Spleen (tissue), 11 donors: Measurements from ENCODE around the gene TSPO2. TPM values are rescaled to one million over a fixed set of nuclear protein-coding genes. Genes with fewer than 3 reads are reported as not detected.

Experiments
- DNase-seq: peaks from one replicate; pipeline ENCODE4 v3.0.0-alpha.2; 2020
- H3K27ac ChIP-seq, 8 donors: fragments of 200-600 bp; sonication (generic) in 7 of 8; 1 replicate in 4 of 8; 2 replicates in 4 of 8; pipeline versions ENCODE4 v1.5.0 to v1.8.0; 2016 to 2021; ENCODE audit warnings: inconsistent platforms in 4 of 8, mild to moderate bottlenecking in 4 of 8, moderate library complexity in 1 of 8
- H3K27me3 ChIP-seq, 7 donors: fragments of 200-600 bp; sonication (generic) in 6 of 7; replicated peaks in 1 of 7; 1 replicate in 4 of 7; 2 replicates in 3 of 7; pipeline versions ENCODE4 v1.5.0 to v1.8.0; 2016 to 2021; ENCODE audit warnings: inconsistent platforms in 3 of 7, mild to moderate bottlenecking in 1 of 7
- H3K36me3 ChIP-seq, 6 donors: fragments of 200-600 bp; sonication (generic) in 5 of 6; 1 replicate in 4 of 6; 2 replicates in 2 of 6; pipeline versions ENCODE4 v1.5.0 to v1.8.0; 2016 to 2021; ENCODE audit warnings: inconsistent platforms in 2 of 6
- H3K4me1 ChIP-seq, 6 donors: fragments of 200-600 bp; sonication (generic) in 5 of 6; 1 replicate in 3 of 6; 2 replicates in 3 of 6; pipeline versions ENCODE4 v1.5.0 to v1.8.0; 2016 to 2021; ENCODE audit warnings: inconsistent platforms in 3 of 6
- H3K4me3 ChIP-seq, 8 donors: fragments of 200-600 bp; sonication (generic) in 7 of 8; 1 replicate in 4 of 8; 2 replicates in 4 of 8; pipeline versions ENCODE4 v1.5.0 to v1.8.0; 2016 to 2021; ENCODE audit warnings: inconsistent platforms in 4 of 8, mild to moderate bottlenecking in 4 of 8, moderate library complexity in 2 of 8
- H3K9me3 ChIP-seq, 8 donors: fragments of 200-600 bp; sonication (generic) in 7 of 8; 1 replicate in 4 of 8; 2 replicates in 4 of 8; pipeline versions ENCODE4 v1.5.0 to v1.8.0; 2016 to 2021; ENCODE audit warnings: inconsistent platforms in 4 of 8
- CTCF ChIP-seq, 11 experiments: fragments of 200-600 bp in 7 of 11; fragments of 450-650 bp in 4 of 11; sonication (generic) in 4 of 11; IDR thresholded peaks in 8 of 11; conservative IDR thresholded peaks in 3 of 11; 1 replicate in 7 of 11; 2 replicates in 4 of 11; pipeline versions ENCODE4 v1.4.0 to v1.8.0; 2016 to 2021; ENCODE audit warnings: antibody characterized with exemption in 11 of 11, inconsistent platforms in 4 of 11, mild to moderate bottlenecking in 1 of 11
- POLR2A ChIP-seq, 3 donors: fragments of 450-650 bp; IDR thresholded peaks; one replicate each; pipeline ENCODE4 v1.5.1; 2017; ENCODE audit warnings: antibody characterized with exemption in 3 of 3, mild to moderate bottlenecking in 1 of 3
- POLR2AphosphoS5 ChIP-seq, 3 donors: sonication (generic); formaldehyde crosslinking; IDR thresholded peaks; one replicate each; pipeline ENCODE4 v1.5.1; 2017; ENCODE audit warnings: antibody characterized with exemption in 3 of 3
- WGBS, 5 donors: extraction: QIAGEN DNeasy Blood & Tissue Kit in 3 of 5; methylation state at CpG; one replicate each; pipeline versions ENCODE4 v1.1.5 to v1.1.7; 2013 to 2018; 5-methylcytosine and 5-hydroxymethylcytosine counted together
- intact Hi-C: fragments of 100-400 bp; cut with DNase I; formaldehyde crosslinking; loops from one replicate; pipeline ENCODE4 v1.15.0; 2023; ENCODE audit warnings: low total_unique reads
- polyA plus RNA-seq, 3 donors: library from polyadenylated mRNA; stranded (reverse); fragments of 200-250 nt; gene quantifications; one replicate each; pipeline ENCODE4 v1.2.1, GENCODE V29; 2013
- total RNA-seq, 7 donors: library from RNA; depleted of rRNA in 3 of 7; stranded (reverse); fragments of >200 nt in 3 of 7; fragmentation: NEBNext Ultra II Directional in 4 of 7; extraction: Animal tissue kit (Norgen Biotek cat#: 25700) in 4 of 7; gene quantifications; one replicate each; pipeline versions ENCODE4 v1.1.0 to v1.2.1, GENCODE V29; 2016 to 2021
- donor health status: healthy with polysubstance abuse.
- donor health status: DM: no; HTN: no; CAD: no; lungs with moderate emphysema.
- donor health status: DM: no; HTN: no; CAD: no.
- donor health status: Bipolar disorder and iron deficiency.
- donor health status: healthy.
- donor health status: DM: no; HTN: no; CAD: no.
- donor health status: DM: yes; HTN: yes; CAD: no.

TSPO2 gene
- total and polyA plus RNA-seq, 10 donors = 0.54 to 6.3 TPM; not detected in 8

GRCh38 chr6:41075651-41076626 is 33.7 kb downstream of the TSPO2 start:
- DNase-seq = no peak
- Histone ChIP-seq H3K4me1 (peaks cover 35 to 78% (median 50%) of the 10 kb centered on the region in 6 donors), H3K4me3 (no peak overlapping the region), H3K27ac (peak overlapping the region in 4 of 8 donors; percentile 99 to 100 (median 100)), H3K9me3 (no peaks in the 10 kb centered on the region), H3K27me3 (no peaks in the 10 kb centered on the region), H3K36me3 (peaks cover 0 to 23% (median 11%) of the 10 kb centered on the region in 6 donors)
- TF ChIP-seq POLR2AphosphoS5 (IDR thresholded peaks at IDR 0.05) = no peak
- TF ChIP-seq POLR2A (IDR thresholded peaks at IDR 0.05) = no peak
- TF ChIP-seq CTCF (IDR thresholded peaks at IDR 0.05 in 8 of 11, conservative IDR thresholded peaks at IDR 0.05 in 3 of 11) = no peak
- intact Hi-C loops = no loop called here
- WGBS, 5 donors = 87 to 94% (median 90%) methylated on average over 4 of the region's 4 CpGs

GRCh38 chr6:41077536-41077935 is 35.3 kb downstream of the TSPO2 start:
- intact Hi-C loops = no loop called here
- Histone ChIP-seq H3K9me3 (no peaks in the 10 kb centered on the region), H3K27ac (no peak overlapping the region), H3K4me3 (no peak overlapping the region), H3K27me3 (no peaks in the 10 kb centered on the region), H3K4me1 (peaks cover 33 to 88% (median 52%) of the 10 kb centered on the region in 6 donors), H3K36me3 (peaks cover 0 to 38% (median 19%) of the 10 kb centered on the region in 6 donors)
- TF ChIP-seq POLR2AphosphoS5 (IDR thresholded peaks at IDR 0.05) = no peak
- no peak for TF ChIP-seq CTCF (IDR thresholded peaks at IDR 0.05 in 8 of 11, conservative IDR thresholded peaks at IDR 0.05 in 3 of 11)
- TF ChIP-seq POLR2A (IDR thresholded peaks at IDR 0.05) = no peak
- 87 to 96% (median 95%) methylated on average over 2 of the region's 2 CpGs for WGBS, 5 donors
- no peak for DNase-seq

- Histone ChIP-seq H3K4me1 (peaks cover 33 to 91% (median 52%) of the 10 kb centered on the region in 6 donors), H3K4me3 (no peak overlapping the region), H3K9me3 (no peaks in the 10 kb centered on the region), H3K27me3 (no peaks in the 10 kb centered on the region), H3K36me3 (peaks cover 0 to 44% (median 19%) of the 10 kb centered on the region in 6 donors), H3K27ac (no peak overlapping the region)
- 91 to 98% (median 96%) methylated on average over 3 of the region's 3 CpGs for WGBS, 5 donors
- no peak for DNase-seq
- intact Hi-C loops = no loop called here
- TF ChIP-seq CTCF (IDR thresholded peaks at IDR 0.05 in 8 of 11, conservative IDR thresholded peaks at IDR 0.05 in 3 of 11) (no peak), POLR2AphosphoS5 (IDR thresholded peaks at IDR 0.05) (no peak), POLR2A (IDR thresholded peaks at IDR 0.05) (no peak)
These were observed 35.8 kb downstream of the TSPO2 start for GRCh38 chr6:41078101-41078500.

GRCh38 chr6:41079080-41079479 is 36.8 kb downstream of the TSPO2 start:
- no peaks in the 10 kb centered on the region for H3K27me3 ChIP-seq
- no peak for DNase-seq
- H3K27ac ChIP-seq = peak overlapping the region in 1 of 8 donors; percentile 82
- H3K4me3 ChIP-seq = no peak overlapping the region
- TF ChIP-seq CTCF (IDR thresholded peaks at IDR 0.05 in 8 of 11, conservative IDR thresholded peaks at IDR 0.05 in 3 of 11) (no peak), POLR2A (IDR thresholded peaks at IDR 0.05) (no peak)
- intact Hi-C loops = no loop called here
- 94 to 100% (median 97%) methylated on average over 1 of the region's 1 CpG for WGBS, 5 donors
- peaks cover 0 to 54% (median 22%) of the 10 kb centered on the region in 6 donors for H3K36me3 ChIP-seq
- H3K9me3 ChIP-seq = no peaks in the 10 kb centered on the region
- peaks cover 31 to 87% (median 49%) of the 10 kb centered on the region in 6 donors for H3K4me1 ChIP-seq
